LNCaP clone FGC (cell line): ENCODE results near the gene RBBP5.

Experiments
- DNase-seq: peaks from one replicate; pipeline ENCODE4 v3.0.0-alpha.2; 2011; ENCODE audit warnings: low read depth
- H3K4me3 ChIP-seq: 2 replicates; pipeline ENCODE4 v1.5.1; 2011; ENCODE audit warnings: mild to moderate bottlenecking, low read depth, low read length, control low read depth
- TF ChIP-seq, protein P1 (sequence below): IDR thresholded peaks from 2 replicates; pipeline ENCODE4 v1.5.1; 2012; ENCODE audit warnings: mild to moderate bottlenecking; ENCODE audit not compliant: control insufficient read depth, insufficient read depth; ENCODE audit errors: extremely low read depth

RBBP5 gene

DNA sequence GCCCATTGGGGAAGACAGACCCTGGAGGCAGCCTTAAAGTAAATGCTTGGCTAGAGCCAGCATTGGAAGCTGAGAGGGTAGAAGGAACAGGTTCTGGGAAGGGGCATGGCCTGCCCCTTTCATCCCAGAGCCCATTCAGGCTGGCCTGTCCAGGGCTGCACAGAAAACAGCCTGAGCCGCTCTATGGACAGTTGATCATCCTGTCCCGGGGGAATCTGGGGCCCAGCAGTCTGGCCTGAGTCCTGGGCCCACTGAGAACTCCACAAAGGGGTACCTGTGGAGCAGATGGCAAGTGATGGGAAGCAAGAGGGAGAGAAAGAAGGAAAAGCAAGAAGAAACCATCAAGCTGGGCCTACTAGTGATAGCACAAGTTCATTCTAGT lies 50.8 kb downstream of the RBBP5 start:
- TF ChIP-seq, protein P1, sequence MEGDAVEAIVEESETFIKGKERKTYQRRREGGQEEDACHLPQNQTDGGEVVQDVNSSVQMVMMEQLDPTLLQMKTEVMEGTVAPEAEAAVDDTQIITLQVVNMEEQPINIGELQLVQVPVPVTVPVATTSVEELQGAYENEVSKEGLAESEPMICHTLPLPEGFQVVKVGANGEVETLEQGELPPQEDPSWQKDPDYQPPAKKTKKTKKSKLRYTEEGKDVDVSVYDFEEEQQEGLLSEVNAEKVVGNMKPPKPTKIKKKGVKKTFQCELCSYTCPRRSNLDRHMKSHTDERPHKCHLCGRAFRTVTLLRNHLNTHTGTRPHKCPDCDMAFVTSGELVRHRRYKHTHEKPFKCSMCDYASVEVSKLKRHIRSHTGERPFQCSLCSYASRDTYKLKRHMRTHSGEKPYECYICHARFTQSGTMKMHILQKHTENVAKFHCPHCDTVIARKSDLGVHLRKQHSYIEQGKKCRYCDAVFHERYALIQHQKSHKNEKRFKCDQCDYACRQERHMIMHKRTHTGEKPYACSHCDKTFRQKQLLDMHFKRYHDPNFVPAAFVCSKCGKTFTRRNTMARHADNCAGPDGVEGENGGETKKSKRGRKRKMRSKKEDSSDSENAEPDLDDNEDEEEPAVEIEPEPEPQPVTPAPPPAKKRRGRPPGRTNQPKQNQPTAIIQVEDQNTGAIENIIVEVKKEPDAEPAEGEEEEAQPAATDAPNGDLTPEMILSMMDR = no peak
- H3K4me3 ChIP-seq = no peak overlapping the region
- DNase-seq = no peak

DNA sequence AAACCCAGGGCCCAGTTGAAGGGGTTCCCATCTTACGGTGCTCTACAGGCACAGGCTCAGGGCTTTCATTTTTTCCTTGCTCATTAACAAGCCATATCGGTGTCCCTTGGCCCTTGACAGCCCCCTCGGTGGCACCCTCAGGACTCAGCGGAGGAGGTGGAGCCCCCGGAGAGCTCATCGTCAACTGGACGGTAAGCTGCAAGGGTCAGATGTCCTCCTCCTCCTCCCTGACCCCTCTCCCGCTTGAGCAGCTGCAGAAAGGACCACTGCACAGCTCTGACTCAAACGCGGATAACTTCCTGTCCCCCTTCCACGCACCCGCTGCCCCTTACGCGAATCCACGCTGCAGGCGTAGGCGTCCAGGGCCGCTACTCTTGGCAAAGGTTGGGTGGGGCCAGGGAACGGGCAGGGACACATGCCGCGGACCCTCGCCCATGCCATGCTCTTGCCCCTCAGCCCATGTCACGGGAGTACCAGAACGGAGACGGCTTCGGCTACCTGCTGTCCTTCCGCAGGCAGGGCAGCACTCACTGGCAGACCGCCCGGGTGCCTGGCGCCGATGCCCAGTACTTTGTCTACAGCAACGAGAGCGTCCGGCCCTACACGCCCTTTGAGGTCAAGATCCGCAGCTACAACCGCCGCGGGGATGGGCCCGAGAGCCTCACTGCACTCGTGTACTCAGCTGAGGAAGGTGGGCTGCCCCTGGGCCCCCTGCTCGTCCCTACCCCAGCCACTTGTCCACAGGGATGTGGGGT lies 52.2 kb downstream of the RBBP5 start:
- H3K4me3 ChIP-seq = no peak overlapping the region
- DNase-seq = no peak
- TF ChIP-seq, protein P1 = no peak

DNA sequence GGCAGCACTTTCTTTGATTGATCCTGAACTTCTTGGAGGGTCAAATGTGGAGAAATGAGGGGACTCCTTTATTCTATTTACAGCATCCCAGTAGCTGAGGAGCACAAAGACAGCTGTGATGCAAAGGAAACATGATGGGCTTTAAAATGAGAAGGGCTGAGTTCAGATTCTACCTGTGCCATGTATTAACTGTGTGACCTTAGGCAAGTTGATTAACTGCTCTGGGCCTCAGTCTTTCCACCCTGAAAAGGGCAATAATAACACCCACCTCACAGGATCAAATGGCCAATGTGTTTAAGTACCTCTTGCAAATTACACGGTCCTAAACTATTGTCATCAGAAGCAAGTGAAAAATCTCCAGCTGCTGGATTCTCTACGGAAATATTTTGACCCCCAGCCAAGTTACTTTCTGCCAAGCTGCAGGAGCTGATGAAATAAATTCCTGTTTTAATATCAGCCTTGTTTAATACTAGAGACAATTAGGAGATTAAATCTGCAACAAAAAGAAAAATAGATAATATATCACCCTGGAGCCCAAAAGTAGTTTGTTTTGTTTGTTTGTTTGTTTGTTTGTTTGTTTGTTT lies 53.2 kb downstream of the RBBP5 start:
- TF ChIP-seq, protein P1 = no peak
- DNase-seq = no peak
- H3K4me3 ChIP-seq = no peak overlapping the region

DNA sequence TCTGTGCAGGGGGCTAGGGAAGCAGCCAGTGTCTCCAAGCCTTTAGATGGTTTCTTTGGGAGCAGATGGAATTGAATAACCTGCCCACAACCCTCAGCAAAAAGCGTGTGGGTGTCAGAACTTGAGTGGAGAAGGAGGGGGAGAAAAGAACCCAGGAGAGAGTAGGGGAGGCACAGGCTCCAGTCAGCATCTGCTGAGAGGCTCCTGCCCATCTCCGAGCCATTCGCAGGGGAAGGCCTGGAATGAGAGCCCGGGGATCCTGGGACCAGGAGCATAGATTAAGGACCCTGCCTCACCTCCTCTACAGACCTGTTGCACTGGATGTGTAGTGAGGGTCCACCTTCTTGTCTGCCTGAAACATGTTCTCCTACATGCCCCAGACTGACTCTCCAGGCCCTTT lies 53.8 kb downstream of the RBBP5 start:
- no peak for DNase-seq
- TF ChIP-seq, protein P1 = no peak
- H3K4me3 ChIP-seq = no peak overlapping the region

DNA sequence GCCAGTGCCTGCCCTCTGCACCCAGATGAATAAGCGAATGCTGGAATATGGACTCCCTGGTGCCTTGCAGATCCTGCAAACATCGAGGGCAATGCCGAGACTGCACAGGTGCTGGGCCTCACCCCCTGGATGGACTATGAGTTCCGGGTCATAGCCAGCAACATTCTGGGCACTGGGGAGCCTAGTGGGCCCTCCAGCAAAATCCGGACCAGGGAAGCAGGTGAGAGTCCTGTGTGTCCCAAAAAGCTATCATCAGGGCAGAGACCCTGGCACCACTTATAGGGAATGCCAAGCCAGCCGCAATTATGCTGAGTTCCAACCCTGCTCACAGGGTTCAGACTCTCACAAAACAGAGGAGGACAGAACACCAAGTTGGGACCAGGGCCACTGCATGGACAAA lies 54.7 kb downstream of the RBBP5 start:
- no peak overlapping the region for H3K4me3 ChIP-seq
- TF ChIP-seq, protein P1 = no peak
- no peak for DNase-seq

DNA sequence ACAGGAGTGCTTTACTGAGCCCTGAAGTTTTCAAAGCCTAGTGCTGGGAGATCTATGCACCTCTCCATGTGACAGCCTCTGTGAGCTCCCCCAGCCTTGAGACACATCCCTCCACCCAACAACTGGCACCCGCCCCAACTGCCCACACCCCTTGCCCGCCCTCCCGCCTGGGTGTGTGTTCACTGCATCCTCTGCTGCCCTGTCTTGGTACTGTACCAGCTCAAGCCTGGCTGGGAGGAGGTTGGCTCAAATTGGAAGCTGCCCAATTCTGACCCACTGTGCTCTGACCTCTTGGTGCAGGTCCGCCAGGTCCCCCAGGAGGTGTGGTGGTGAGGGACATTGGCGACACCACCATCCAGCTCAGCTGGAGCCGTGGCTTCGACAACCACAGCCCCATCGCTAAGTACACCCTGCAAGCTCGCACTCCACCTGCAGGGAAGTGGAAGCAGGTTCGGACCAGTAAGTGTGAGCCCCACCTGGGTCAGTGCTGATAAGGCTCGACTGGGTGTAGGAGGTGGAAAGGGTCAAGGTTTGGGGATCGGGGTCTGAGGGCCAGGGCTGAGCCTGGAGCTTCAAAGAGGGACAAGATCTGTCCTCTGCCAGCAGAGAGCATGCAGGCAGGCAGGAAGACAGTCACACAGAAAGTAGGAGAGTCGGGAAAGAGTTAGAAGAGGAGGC lies 55.5 kb downstream of the RBBP5 start:
- no peak overlapping the region for H3K4me3 ChIP-seq
- DNase-seq = no peak
- TF ChIP-seq, protein P1 = no peak
